Measurements from ENCODE around the gene CFAP57.

GRCh38 chr1:43207229-43207853 is 35.2 kb downstream of the CFAP57 start:
- TF ChIP-seq SP1 (IDR thresholded peaks at IDR 0.05) (no peak), BHLHE40 (IDR thresholded peaks at IDR 0.05; ENCODE audit: borderline replicate concordance) (no peak), NFRKB (IDR thresholded peaks at IDR 0.05) (no peak), FOXA1 (IDR thresholded peaks at IDR 0.05) (no peak), HDGF (IDR thresholded peaks at IDR 0.05; ENCODE audit: borderline replicate concordance) (no peak)
